HL-60 (cell line): Measurements from ENCODE around the gene ADCY5.

Experiments used
- DNase-seq, 2 experiments: peaks; one replicate each; pipeline ENCODE4 v3.0.0-alpha.2; 2010 to 2020; ENCODE audit warnings: low read depth in 1 of 2, low spot score in 1 of 2
- H3K27ac ChIP-seq: fragments of 250-450 bp; sonication (Bioruptor Pico); replicated peaks from 2 replicates; pipeline ENCODE4 v1.5.1; 2020; ENCODE audit warnings: mild to moderate bottlenecking, moderate library complexity
- H3K27me3 ChIP-seq: fragments of 250-450 bp; sonication (Bioruptor Pico); 2 replicates; pipeline ENCODE4 v1.5.1; 2021; ENCODE audit warnings: mild to moderate bottlenecking, moderate library complexity; ENCODE audit not compliant: insufficient read depth, poor library complexity, severe bottlenecking
- H3K4me3 ChIP-seq: replicated peaks from 2 replicates; pipeline ENCODE4 v1.5.1; 2011; ENCODE audit warnings: mild to moderate bottlenecking, control low read depth, low read length; ENCODE audit not compliant: insufficient read depth
- CTCF ChIP-seq: IDR thresholded peaks from one replicate; pipeline ENCODE4 v1.5.1; 2011; ENCODE audit warnings: low read length, control low read depth, inconsistent platforms; ENCODE audit not compliant: insufficient read depth
- GABPA ChIP-seq: IDR thresholded peaks from 2 replicates; pipeline ENCODE4 v1.6.1; 2012; ENCODE audit warnings: low read depth
- POLR2AphosphoS5 ChIP-seq: IDR thresholded peaks from 2 replicates; pipeline ENCODE4 v1.6.1; 2012; ENCODE audit warnings: low read depth
- SPI1 ChIP-seq: IDR thresholded peaks from 2 replicates; pipeline ENCODE4 v1.6.1; 2012; ENCODE audit warnings: low read depth, mild to moderate bottlenecking, borderline replicate concordance
- TF ChIP-seq, protein P1 (sequence below): IDR thresholded peaks from 2 replicates; pipeline ENCODE4 v1.6.1; 2012; ENCODE audit warnings: low read depth; ENCODE audit not compliant: insufficient replicate concordance

Gene ADCY5

DNA sequence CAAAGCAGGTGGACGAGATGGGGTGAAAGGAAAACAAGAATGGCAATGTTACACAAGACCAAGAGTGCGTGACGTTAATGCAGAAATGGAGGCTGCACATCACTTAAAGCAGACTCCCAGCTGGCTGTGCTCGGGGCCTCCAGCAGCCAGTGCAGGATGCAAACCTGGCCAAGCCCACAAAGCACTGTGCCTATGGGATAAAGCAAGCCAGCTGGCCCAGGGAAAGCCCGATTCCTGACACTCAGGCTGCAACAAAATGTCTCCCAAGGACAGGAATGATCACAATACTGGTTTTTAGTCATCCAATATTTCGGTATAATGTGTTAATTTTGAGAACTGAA lies 161.0 kb downstream of the ADCY5 start:
- Histone ChIP-seq H3K27ac (no peak overlapping the region), H3K27me3 (no peaks in the 10 kb centered on the region), H3K4me3 (no peak overlapping the region)
- no peak for TF ChIP-seq POLR2AphosphoS5
- no peak for TF ChIP-seq SPI1
- no peak for TF ChIP-seq GABPA
- TF ChIP-seq, protein P1, sequence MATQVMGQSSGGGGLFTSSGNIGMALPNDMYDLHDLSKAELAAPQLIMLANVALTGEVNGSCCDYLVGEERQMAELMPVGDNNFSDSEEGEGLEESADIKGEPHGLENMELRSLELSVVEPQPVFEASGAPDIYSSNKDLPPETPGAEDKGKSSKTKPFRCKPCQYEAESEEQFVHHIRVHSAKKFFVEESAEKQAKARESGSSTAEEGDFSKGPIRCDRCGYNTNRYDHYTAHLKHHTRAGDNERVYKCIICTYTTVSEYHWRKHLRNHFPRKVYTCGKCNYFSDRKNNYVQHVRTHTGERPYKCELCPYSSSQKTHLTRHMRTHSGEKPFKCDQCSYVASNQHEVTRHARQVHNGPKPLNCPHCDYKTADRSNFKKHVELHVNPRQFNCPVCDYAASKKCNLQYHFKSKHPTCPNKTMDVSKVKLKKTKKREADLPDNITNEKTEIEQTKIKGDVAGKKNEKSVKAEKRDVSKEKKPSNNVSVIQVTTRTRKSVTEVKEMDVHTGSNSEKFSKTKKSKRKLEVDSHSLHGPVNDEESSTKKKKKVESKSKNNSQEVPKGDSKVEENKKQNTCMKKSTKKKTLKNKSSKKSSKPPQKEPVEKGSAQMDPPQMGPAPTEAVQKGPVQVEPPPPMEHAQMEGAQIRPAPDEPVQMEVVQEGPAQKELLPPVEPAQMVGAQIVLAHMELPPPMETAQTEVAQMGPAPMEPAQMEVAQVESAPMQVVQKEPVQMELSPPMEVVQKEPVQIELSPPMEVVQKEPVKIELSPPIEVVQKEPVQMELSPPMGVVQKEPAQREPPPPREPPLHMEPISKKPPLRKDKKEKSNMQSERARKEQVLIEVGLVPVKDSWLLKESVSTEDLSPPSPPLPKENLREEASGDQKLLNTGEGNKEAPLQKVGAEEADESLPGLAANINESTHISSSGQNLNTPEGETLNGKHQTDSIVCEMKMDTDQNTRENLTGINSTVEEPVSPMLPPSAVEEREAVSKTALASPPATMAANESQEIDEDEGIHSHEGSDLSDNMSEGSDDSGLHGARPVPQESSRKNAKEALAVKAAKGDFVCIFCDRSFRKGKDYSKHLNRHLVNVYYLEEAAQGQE = no peak
- TF ChIP-seq CTCF = no peak
- DNase-seq = no peak

- no peak overlapping the region for H3K4me3 ChIP-seq
- no peaks in the 10 kb centered on the region for H3K27me3 ChIP-seq
- no peak overlapping the region for H3K27ac ChIP-seq
- TF ChIP-seq GABPA = no peak
- no peak for TF ChIP-seq CTCF
- TF ChIP-seq POLR2AphosphoS5 = no peak
- no peak for TF ChIP-seq SPI1
- no peak for DNase-seq
These were observed 161.6 kb downstream of the ADCY5 start for GRCh38 chr3:123287051-123287961.

- TF ChIP-seq GABPA (no peak), SPI1 (no peak), CTCF (peak; percentile 94)
- TF ChIP-seq, protein P1 = peak; percentile 99
- peak; percentile 10 to 63 for DNase-seq
- Histone ChIP-seq H3K27ac (no peak overlapping the region), H3K27me3 (no peaks in the 10 kb centered on the region), H3K4me3 (no peak overlapping the region)
These were observed 162.4 kb downstream of the ADCY5 start for GRCh38 chr3:123286308-123287023.
